Measurements from ENCODE around the gene SPATA24.
"Not testable (repeated sequence)": the region's sequence is repeated elsewhere in the genome, so short reads cannot be mapped to it uniquely, and the experiment has no call there.

SPATA24 gene, protein sequence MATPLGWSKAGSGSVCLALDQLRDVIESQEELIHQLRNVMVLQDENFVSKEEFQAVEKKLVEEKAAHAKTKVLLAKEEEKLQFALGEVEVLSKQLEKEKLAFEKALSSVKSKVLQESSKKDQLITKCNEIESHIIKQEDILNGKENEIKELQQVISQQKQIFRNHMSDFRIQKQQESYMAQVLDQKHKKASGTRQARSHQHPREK

GRCh38 chr5:139403787-139404483, at the start of gene SPATA24:
Gene SPATA24 (minus strand): TSS chr5:139404089. CDS start chr5:139404060, 29 bp downstream.
- DNase-seq = peak; percentile 98

DNA sequence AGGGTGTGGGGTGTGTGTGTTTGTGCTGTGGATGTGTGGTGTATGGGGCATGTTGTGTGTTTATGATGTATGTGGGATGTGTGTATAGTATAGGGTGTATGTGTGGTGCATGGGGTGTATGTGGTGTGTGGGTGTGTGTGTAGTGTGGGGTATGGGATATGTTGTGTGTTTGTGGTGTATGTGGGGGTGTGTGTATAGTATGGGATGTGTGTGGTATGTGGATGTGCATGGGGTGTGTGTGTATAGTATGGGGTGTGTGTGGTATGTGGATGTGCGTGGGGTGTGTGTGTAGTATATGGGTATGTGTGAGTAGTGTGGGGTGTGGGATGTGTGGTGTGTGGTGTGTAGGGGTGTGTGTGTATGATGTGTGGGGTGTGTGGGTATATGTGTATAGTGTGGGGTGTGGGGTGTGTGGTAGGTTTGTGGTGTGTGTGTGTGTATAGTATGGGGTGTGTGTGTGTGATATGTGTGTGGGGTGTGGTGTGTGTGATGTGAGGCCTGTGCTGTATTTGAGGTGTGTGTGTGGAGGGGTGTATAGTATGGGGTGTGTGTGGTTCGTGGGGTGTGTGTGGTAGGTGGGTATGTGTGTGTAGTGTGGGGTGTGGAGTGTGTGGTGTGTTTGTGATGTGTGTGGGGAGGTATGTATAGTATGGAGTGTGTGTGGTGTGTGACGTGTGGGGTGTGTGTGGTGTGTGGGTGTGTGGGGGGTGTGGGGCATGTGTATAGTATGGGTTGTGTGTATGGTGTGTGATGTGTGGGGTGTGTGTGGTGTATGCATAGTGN, 48.2 kb upstream of the SPATA24 start:
- DNase-seq = no peak

DNA sequence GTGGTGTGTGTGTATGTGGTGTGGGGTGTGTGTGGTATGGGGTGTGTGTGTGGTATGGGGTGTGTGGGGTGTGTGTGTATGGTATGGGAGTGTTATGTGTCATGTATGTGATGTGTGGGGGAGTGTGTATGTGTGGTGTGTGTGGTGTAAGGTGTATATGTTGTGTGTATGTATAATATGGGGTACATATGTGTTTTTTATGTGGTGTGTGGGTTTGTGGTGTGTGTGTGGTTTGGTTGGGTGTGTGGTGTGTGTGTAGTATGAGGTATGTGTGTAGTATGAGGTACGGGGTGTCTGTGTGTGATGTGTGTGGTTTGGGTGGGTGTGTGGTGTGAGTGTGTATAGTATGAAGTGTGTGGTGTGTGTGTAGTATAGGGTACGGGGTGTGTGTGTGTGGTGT, 47.3 kb upstream of the SPATA24 start:
- no peak for DNase-seq

DNA sequence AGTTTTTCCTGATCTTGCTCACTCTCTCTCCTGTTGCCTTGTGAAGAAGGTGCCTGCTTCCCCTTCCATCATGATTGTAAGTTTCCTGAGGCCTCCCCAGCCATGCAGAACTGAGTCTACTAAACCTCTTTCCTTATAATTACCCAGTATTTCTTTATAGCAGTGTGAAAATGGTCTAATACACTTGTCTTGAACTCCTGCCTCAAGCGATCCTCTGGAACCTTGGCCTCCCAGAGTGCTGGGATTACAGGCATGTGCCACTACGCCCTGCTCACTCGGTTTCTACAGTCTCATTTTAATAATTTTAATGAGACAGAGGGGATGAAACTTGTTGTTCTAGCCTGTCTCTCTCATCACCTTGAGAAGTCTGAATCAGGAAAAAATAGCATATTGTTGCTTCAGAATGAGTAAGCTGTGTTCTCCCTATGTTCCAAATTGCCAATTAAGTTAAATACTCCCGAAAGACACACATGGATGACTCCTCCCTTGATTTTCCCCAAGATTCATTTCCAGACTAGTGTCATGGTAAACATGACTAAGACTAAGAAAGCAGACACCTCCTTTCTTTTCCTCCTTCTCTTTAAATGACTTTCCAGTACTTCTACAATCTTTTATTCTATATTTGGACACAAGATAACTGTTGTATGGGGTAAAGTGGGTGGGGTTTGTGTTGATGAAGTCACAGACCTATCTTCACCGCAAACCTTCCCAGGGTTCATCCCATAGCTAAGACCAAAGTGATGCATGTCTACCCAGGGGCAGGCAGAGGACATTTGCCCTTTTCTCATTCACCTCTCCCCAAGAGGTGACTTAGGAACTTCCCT, 43.3 kb upstream of the SPATA24 start:
- DNase-seq = peak; percentile 17

DNA sequence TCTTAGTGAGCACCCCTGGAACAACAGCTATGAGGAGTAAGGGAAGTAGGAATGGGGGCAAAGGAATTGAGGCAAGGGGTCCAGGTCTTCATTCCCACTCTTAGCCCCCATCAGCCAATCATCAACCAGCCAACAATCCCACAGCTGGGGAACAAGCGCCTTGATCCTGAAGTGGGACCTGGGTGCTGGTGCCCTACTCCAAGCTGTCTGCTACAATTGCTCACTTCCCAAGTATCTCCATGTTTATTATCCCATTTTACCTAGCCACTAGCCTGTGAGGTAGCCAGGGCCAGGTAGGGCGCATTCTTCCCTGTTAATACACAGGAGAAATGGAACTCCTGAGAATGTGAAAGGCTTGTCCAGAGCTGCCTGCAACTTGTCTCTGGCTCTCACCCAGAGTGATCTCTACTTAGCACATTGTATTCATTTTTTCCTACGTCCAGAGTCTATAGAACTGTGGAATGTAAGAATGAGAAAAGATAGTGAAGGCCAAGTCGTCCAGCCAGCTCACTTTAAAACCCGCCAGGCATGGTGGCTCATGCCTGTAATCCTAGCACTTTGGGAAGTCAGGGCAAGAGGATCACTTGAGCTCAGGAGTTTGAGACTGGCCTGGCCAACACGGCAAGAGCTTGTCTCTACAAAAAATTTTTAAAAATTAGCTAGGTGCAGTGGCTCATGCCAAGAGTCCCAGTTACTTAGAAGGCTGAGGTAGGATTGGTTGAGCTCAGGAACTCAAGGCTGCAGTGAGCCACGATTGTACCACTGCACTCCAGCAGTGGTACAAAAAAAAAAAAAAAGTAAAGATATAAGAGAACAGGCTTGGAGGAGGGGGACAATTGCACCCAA, 41.7 kb upstream of the SPATA24 start:
- DNase-seq = no peak

GRCh38 chr5:139443831-139444453, 40.1 kb upstream of the SPATA24 start:
- no peak for DNase-seq

DNA sequence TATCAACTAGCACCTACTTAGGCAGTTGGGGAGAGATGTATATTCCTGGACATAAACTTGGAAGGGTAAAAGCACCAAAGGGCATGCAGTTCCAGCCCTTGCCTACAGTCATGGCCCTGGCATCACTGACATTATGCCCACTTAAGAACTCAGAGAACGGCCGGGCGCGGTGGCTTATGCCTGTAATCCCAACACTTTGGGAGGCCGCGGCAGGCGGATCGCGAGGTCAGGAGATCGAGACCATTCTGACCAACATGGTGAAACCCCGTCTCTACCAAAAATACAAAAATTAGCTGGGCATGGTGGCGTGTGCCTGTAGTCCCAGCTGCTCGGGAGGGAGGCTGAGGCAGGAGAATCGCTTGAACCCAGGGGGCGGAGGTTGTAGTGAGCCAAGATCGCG, 36.5 kb upstream of the SPATA24 start:
- DNase-seq = not testable (repeated sequence)

DNA sequence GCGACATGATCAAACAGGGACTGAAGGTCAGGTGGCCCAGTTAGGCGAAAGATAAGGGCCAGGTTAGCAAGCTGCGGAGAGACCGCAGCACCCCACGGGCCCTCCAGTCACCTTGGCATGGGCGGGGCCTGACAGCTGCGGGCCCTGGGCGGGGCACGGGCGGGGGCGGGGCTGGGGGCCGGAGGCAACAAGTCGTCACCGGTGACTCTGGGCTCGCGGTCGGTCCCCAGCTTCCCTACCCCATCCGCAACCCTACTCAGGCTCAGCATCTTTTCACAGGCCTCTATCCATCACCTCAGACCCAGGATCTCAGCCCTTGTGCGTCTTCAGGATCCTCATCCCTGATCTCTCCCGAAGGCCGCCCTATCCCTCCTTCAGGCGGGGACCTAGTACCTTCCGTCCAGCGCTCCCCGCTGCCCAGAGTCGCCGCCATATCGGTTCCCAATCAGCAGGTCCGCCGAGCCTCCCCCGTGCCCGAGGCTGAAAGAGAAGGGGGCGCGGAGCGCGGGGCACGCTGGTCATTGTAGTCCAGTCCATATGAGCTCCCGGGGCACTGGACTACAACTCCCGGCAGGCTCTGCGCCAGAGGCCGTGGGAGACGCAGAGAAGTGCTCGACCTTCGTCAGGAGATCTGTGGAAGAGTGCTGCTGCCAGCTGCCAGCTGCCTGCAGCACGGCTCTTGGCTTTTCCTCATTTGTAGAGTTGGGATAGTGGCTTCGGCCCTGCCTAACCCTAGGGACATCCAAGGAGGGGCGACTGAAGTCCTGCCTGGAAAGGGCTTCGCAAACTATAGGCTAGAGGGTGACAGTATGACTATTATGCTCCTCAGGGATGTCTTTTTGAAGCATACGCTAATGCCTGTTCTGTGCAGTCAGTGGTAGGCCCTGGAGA, 35.4 kb upstream of the SPATA24 start, which contains the start of gene DNAJC18:
Gene DNAJC18 (minus strand): TSS at position 513 of the 891 bp plus-strand sequence. CDS start 80 bp downstream, at position 433.
- DNase-seq = peak; percentile 81

- no peak for DNase-seq
These were observed 34.8 kb upstream of the SPATA24 start for GRCh38 chr5:139438707-139439012.

DNA sequence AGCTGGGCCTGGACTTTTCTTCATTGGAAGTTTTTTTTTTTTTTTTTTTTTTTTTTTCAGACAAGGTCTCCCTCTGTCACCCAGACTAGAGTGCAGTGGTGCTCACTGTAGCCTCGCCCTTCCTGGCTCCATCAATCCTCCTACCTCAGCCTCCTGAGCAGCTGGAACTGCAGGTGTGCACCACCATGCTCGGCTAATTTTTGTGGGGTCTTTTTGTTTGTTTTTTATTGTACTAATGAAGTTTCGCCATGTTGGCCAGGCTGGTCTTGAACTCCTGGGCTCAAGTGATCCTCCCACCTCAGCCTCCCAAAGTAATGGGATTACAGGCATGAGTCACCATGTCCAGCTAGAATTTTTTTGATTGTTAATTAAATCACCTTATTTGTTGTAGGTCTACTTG, 31.8 kb upstream of the SPATA24 start:
- DNase-seq = no peak

DNA sequence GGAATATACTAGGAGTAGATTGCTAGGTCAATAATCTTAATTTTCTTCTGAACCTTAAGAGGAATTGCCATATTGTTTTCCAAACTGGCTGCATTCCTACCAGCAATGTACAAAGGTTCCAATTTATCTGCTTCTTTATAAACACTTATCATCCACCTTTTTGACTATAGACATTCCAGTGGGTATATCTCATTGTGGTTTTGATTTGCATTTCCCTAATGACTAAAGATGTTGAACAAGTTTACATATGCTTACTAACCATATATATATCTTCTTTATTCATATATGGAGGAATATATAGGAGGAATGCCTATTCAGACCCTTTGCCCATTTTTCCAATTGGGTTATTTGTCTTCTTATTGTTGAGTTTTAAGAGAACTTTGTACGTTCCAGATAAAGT, 27.8 kb upstream of the SPATA24 start:
- no peak for DNase-seq

GRCh38 chr5:139430015-139430414, 26.1 kb upstream of the SPATA24 start:
- DNase-seq = no peak

DNA sequence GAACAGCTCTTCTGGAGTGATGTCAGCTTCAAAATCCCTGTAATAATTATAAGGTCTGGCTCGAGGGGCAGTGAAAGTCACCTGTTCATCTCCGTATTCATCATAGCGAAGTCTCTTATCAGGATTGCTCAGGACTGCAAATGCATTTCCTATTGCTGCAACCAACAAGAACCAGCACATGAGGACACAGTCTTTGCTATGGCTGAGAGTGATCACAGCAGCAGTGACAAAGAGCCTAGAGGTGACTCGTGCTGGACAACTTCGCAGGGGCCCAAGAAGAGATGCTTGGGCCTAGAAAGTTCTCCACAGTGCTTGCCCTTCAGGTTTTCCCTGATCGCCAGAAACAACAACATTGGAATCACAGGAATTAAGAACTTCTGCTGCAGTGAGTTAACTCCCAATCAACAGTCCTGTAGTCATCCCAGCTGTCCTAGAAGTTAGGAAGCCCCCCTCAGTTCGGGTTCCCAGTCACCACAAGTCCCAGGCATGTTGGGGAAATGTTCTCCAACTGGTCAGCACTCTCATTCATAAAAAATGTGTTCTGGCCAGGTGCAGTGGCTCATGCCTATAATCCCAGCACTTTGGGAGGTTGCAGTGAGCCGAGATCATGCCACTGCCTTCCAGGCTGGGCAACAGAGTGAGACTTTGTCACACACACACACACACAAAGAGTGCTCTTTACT, 22.5 kb upstream of the SPATA24 start:
- DNase-seq = no peak

DNA sequence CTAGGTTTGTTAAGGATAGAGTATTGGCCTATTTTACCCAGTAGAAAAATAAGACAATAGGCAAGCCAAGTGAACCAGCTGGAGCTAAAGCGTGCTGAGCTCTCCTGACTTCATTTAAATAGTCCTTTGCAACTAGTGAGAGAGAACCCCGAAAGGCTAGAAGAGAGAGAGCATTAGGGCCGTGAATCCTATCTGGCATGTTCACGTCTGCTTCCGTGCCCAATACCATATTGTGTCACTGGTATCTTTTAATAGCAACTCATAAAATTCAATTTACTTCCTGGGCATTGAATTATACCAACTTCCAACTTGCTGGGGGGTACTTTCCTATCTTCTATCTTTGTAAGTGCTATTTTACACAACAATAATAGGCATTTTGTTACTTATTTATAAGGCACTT, 21.6 kb upstream of the SPATA24 start:
- no peak for DNase-seq

GRCh38 chr5:139422307-139422893, 18.5 kb upstream of the SPATA24 start:
- DNase-seq = peak; percentile 76

GRCh38 chr5:139419226-139420192, 15.6 kb upstream of the SPATA24 start:
- DNase-seq = no peak

GRCh38 chr5:139418793-139419192, 14.9 kb upstream of the SPATA24 start:
- DNase-seq = no peak

DNA sequence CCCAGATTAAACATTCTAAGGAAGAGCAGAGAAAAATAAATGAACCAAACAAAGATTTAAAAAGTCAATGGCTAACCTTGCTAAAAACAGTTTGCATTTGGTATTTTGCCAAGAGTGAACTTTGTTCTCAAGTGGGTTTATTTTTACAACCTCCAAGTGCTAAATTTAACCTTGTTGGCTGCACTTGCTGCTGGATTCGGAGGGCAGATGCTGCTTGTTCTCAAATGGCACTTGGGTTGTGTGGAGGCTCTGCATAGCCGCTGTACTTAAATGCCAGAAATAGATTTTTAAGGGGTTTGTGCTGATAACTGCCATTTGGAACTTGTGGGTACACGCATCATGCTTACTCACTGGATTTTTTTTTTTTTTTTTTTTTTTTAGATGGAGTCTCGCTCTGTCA, 13.3 kb upstream of the SPATA24 start:
- peak; percentile 72 for DNase-seq

All from MV-4-11 (cell line).